ENCODE data around the gene MOB2. TPM values are rescaled to one million over a fixed set of nuclear protein-coding genes. Genes with fewer than 3 reads are reported as not detected.

The MOB2 gene
- total RNA-seq, 1 donor from 2014 or later = 50.4 TPM

GRCh38 chr11:1466784-1467183, 19.8 kb downstream of the MOB2 start:
- TF ChIP-seq, protein P1, sequence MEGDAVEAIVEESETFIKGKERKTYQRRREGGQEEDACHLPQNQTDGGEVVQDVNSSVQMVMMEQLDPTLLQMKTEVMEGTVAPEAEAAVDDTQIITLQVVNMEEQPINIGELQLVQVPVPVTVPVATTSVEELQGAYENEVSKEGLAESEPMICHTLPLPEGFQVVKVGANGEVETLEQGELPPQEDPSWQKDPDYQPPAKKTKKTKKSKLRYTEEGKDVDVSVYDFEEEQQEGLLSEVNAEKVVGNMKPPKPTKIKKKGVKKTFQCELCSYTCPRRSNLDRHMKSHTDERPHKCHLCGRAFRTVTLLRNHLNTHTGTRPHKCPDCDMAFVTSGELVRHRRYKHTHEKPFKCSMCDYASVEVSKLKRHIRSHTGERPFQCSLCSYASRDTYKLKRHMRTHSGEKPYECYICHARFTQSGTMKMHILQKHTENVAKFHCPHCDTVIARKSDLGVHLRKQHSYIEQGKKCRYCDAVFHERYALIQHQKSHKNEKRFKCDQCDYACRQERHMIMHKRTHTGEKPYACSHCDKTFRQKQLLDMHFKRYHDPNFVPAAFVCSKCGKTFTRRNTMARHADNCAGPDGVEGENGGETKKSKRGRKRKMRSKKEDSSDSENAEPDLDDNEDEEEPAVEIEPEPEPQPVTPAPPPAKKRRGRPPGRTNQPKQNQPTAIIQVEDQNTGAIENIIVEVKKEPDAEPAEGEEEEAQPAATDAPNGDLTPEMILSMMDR (IDR thresholded peaks at IDR 0.05) = no peak
- Histone ChIP-seq H3K4me1 (no peaks in the 10 kb centered on the region), H3K27me3 (ENCODE audit: low read depth) (no peaks in the 10 kb centered on the region), H3K27ac (no peak overlapping the region), H3K9me3 (no peaks in the 10 kb centered on the region), H3K4me3 (no peak overlapping the region), H3K36me3 (peaks cover 41% of the 10 kb centered on the region)
- no peak for ATAC-seq
- no peak for DNase-seq
- intact Hi-C loops (cut with DNase I) = no loop called here

DNA sequence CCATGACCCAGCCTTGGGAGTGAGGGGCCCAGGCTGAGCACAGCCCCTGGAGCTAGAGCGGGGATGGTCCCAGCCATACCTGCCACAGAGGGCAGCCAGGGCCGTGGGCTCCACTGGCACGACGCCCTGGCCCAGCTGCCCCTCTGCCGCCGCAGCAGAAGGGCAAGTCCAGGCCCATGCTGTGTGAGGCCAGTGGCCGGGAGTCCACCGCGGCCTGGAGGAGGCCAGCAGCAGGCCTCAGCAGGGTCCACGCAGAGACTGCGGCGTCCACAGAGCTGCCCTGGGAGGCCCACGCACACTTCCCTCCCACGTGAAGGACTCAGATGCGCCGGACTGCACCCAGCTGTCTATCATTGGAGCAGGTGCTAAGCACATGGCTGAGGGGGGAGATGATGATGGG, 23.5 kb downstream of the MOB2 start:
- DNase-seq (no peak), ATAC-seq (no peak)
- Histone ChIP-seq H3K4me1 (peaks cover 19% of the 10 kb centered on the region), H3K27me3 (ENCODE audit: low read depth) (no peaks in the 10 kb centered on the region), H3K9me3 (no peaks in the 10 kb centered on the region), H3K27ac (no peak overlapping the region), H3K4me3 (no peak overlapping the region), H3K36me3 (peaks cover 4% of the 10 kb centered on the region)
- TF ChIP-seq, protein P1 (IDR thresholded peaks at IDR 0.05) = no peak
- intact Hi-C loops (cut with DNase I) = no loop called here

DNA sequence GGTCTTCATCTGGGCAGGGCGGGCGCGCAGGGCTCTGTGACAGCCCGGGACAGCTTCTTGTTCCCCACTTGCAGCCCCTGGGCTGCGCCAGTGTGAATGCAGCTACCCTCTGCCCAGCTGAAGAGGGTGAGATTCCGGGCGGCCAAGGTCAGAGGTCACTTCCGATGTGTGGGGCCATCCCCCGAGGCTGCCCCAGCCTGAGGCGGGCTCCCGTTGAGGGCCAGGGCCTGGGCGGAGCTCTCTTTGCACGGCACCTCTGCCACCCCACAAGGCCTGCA, 23.9 kb downstream of the MOB2 start:
- no peaks in the 10 kb centered on the region for H3K27me3 ChIP-seq (ENCODE audit: low read depth)
- intact Hi-C loops (cut with DNase I) = no loop called here
- no peak overlapping the region for H3K27ac ChIP-seq
- no peaks in the 10 kb centered on the region for H3K36me3 ChIP-seq
- no peak for DNase-seq
- TF ChIP-seq, protein P1 (IDR thresholded peaks at IDR 0.05) = no peak
- H3K4me3 ChIP-seq = no peak overlapping the region
- no peaks in the 10 kb centered on the region for H3K9me3 ChIP-seq
- H3K4me1 ChIP-seq = peaks cover 23% of the 10 kb centered on the region
- ATAC-seq = no peak

GRCh38 chr11:1461826-1462697, 24.5 kb downstream of the MOB2 start:
- H3K27ac ChIP-seq = no peak overlapping the region
- H3K36me3 ChIP-seq = no peaks in the 10 kb centered on the region
- H3K4me1 ChIP-seq = peaks cover 24% of the 10 kb centered on the region
- intact Hi-C loops (cut with DNase I) = no loop called here
- ATAC-seq (no peak), DNase-seq (no peak)
- no peaks in the 10 kb centered on the region for H3K27me3 ChIP-seq (ENCODE audit: low read depth)
- TF ChIP-seq, protein P1 (IDR thresholded peaks at IDR 0.05) = no peak
- H3K4me3 ChIP-seq = no peak overlapping the region
- no peaks in the 10 kb centered on the region for H3K9me3 ChIP-seq

- no peak for DNase-seq
- Histone ChIP-seq H3K9me3 (no peaks in the 10 kb centered on the region), H3K36me3 (no peaks in the 10 kb centered on the region), H3K4me1 (peaks cover 24% of the 10 kb centered on the region), H3K4me3 (peak overlapping the region; percentile 21), H3K27ac (peak overlapping the region; percentile 56), H3K27me3 (ENCODE audit: low read depth) (no peaks in the 10 kb centered on the region)
- TF ChIP-seq, protein P1 (IDR thresholded peaks at IDR 0.05) = no peak
- ATAC-seq = no peak
- intact Hi-C loops (cut with DNase I) = no loop called here
These were observed 25.4 kb downstream of the MOB2 start for GRCh38 chr11:1460986-1461825.

Measured in lower lobe of right lung (tissue), 2 donors.